ENCODE results near the gene SYTL3. TPM values are rescaled to one million over a fixed set of nuclear protein-coding genes. Genes with fewer than 3 reads are reported as not detected.

The SYTL3 gene
- total and polyA plus RNA-seq, 9 of the 15 experiments (the other 6 are each of a cell fraction or from before 2014, with no cell fraction given), result 0.04 to 0.46 (median 0.17) TPM; not detected in 1

GRCh38 chr6:158703837-158704822, 54.3 kb downstream of the SYTL3 start (continued):
- TF ChIP-seq REST (IDR thresholded peaks at IDR 0.05; ENCODE audit: borderline replicate concordance) (peak; percentile 94), REST (CRISPR knock-in tag; IDR thresholded peaks at IDR 0.05; ENCODE audit: low read depth) (peak; percentile 85), KLF16 (IDR thresholded peaks at IDR 0.05) (peak; percentile 24; the same call in 1 of the 2 replicates), NR1H2 (CRISPR knock-in tag; IDR thresholded peaks at IDR 0.05) (0 out of 2 replicates have a peak, but pooled peaks have one; percentile 47), ESRRA (IDR thresholded peaks at IDR 0.05; ENCODE audit: borderline replicate concordance, low read depth) (peak; percentile 75), TAL1 (IDR thresholded peaks at IDR 0.05) (peak; percentile 43; the same call in 1 of the 2 replicates)

Measured in K562 (cell line).